ENCODE measurements around the gene PLA2G4B.

DNA sequence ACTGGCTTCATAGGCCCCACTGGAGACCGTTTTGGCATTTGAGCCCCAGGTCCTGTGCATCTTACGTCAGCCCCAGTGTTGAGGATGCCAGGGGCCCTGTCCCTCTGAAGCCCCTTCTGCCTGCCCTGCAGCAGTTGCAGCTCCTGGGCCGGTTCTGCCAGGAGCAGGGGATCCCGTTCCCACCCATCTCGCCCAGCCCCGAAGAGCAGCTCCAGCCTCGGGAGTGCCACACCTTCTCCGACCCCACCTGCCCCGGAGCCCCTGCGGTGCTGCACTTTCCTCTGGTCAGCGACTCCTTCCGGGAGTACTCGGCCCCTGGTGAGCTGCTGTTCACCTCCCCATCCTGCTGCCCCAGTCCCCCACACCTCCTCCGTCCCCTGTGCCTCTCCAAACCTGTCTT lies 8.6 kb downstream of the PLA2G4B start:
- TF ChIP-seq CTCF (IDR thresholded peaks at IDR 0.05) (no peak), SIN3A (IDR thresholded peaks at IDR 0.05; ENCODE audit: borderline replicate concordance, insufficient read depth, low read depth, low read length) (no peak), REST (IDR thresholded peaks at IDR 0.05; ENCODE audit: insufficient read depth in 1 of 2, low read depth in 2 of 2, low read length in 1 of 2) (no peak), POLR2AphosphoS5 (IDR thresholded peaks at IDR 0.05; ENCODE audit: low read depth, low read length) (no peak), TCF7L2 (IDR thresholded peaks at IDR 0.05; ENCODE audit: low read depth, low read length) (no peak)
